Measurements from ENCODE around the gene UBA1. TPM values are rescaled to one million over a fixed set of nuclear protein-coding genes. Genes with fewer than 3 reads are reported as not detected.

UBA1 gene
- polyA plus RNA-seq, 1 donor (not counting 4 experiments of a cell fraction or from before 2014, with no cell fraction given) = 236 TPM

DNA sequence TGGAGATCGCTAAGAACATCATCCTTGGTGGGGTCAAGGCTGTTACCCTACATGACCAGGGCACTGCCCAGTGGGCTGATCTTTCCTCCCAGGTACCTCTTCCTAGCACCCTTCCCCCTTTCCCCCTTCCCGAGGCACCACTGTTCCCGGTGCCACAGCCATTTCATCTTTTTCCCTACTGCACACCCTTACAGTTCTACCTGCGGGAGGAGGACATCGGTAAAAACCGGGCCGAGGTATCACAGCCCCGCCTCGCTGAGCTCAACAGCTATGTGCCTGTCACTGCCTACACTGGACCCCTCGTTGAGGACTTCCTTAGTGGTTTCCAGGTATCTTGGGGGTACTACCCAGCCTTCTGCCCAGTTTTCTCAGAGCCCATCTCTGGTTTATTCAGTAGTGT lies 5.7 kb downstream of the UBA1 start:
- H4K20me1 ChIP-seq (ENCODE audit: control insufficient read depth, extremely low read depth, insufficient read depth, low read length) = peaks cover 17% of the 10 kb centered on the region
- H3K27ac ChIP-seq (ENCODE audit: control insufficient read depth, insufficient read depth, low read length) = no peak overlapping the region
- no peaks in the 10 kb centered on the region for H3K9me1 ChIP-seq (ENCODE audit: control insufficient read depth, extremely low read depth, insufficient read depth, low read length)
- H3K36me3 ChIP-seq (ENCODE audit: control insufficient read depth in 2 of 2, extremely low read depth in 1 of 2, insufficient read depth in 2 of 2, low read length in 2 of 2) = peaks cover 53 to 76% of the 10 kb centered on the region in 2 experiments
- H3K27me3 ChIP-seq (ENCODE audit: control insufficient read depth, extremely low read depth, insufficient read depth, low read length) = no peaks in the 10 kb centered on the region
- H2AFZ ChIP-seq (ENCODE audit: control insufficient read depth, low read length) = no peak overlapping the region
- no peak overlapping the region for H3K9ac ChIP-seq (ENCODE audit: control insufficient read depth, extremely low read depth, insufficient read depth, low read length)
- FAIRE-seq (no peak), DNase-seq (ENCODE audit: low read depth, low spot score) (no peak)
- peaks cover 19% of the 10 kb centered on the region for H3K4me1 ChIP-seq (ENCODE audit: control insufficient read depth, extremely low read depth, insufficient read depth, low read length)
- no peak overlapping the region for H3K4me3 ChIP-seq (ENCODE audit: control insufficient read depth in 2 of 3, extremely low read depth in 1 of 3, insufficient read depth in 2 of 3, low read depth in 1 of 3, low read length in 3 of 3)
- H3K4me2 ChIP-seq (ENCODE audit: control insufficient read depth, extremely low read depth, insufficient read depth, low read depth, low read length) = no peak overlapping the region
- H3K79me2 ChIP-seq (ENCODE audit: control insufficient read depth, insufficient read depth, low read length) = peaks cover 64% of the 10 kb centered on the region
- no peaks in the 10 kb centered on the region for H3K9me3 ChIP-seq (ENCODE audit: control insufficient read depth, low read depth, low read length)
- TF ChIP-seq, protein P1, sequence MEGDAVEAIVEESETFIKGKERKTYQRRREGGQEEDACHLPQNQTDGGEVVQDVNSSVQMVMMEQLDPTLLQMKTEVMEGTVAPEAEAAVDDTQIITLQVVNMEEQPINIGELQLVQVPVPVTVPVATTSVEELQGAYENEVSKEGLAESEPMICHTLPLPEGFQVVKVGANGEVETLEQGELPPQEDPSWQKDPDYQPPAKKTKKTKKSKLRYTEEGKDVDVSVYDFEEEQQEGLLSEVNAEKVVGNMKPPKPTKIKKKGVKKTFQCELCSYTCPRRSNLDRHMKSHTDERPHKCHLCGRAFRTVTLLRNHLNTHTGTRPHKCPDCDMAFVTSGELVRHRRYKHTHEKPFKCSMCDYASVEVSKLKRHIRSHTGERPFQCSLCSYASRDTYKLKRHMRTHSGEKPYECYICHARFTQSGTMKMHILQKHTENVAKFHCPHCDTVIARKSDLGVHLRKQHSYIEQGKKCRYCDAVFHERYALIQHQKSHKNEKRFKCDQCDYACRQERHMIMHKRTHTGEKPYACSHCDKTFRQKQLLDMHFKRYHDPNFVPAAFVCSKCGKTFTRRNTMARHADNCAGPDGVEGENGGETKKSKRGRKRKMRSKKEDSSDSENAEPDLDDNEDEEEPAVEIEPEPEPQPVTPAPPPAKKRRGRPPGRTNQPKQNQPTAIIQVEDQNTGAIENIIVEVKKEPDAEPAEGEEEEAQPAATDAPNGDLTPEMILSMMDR (optimal IDR thresholded peaks at IDR 0.05 in 1 of 3, IDR thresholded peaks at IDR 0.05 in 1 of 3, conservative IDR thresholded peaks at IDR 0.05 in 1 of 3; ENCODE audit: extremely low read depth in 1 of 3, insufficient read depth in 2 of 3, low read length in 3 of 3) = no peak
- TF ChIP-seq EZH2 (IDR thresholded peaks at IDR 0.05; ENCODE audit: low read length) = no peak
- dilution Hi-C loops (cut with MboI; ENCODE audit: extremely low pct_ligation_motif_present, low sequenced_read_pairs) = no loop called here

DNA sequence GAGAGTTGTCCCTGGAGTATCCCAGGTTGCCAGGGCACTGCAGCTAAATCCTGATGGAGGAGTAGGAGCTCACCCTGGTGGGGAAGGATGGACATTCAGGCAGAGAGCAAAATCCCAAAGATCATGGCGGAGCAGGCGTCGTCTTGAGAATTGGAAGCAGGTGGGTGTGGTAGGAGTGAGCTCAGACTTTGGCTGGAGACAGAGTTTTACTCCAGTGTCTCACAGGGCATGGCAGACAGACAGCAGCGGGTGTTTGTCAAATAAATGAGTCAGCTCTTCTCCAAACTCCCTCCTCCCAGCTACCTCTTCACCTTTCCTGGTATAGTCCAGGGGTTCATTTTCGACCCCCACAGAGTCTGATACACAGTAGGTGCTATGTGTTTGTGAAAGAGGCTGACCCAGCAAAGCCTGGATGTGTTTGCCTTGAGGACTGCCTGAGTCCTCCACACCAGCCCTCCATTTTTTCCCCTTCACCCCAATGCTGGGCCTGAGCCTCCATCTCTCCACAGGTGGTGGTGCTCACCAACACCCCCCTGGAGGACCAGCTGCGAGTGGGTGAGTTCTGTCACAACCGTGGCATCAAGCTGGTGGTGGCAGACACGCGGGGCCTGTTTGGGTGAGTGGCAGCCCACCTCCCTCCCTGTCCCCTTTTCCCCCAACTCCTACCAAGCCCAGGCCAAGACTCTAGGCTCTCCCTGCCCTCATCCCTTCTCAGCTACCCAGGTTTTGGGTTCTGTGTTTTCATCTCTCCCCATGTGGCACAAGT lies 6.9 kb downstream of the UBA1 start:
- H3K27ac ChIP-seq (ENCODE audit: control insufficient read depth, insufficient read depth, low read length) = peak overlapping the region; percentile 33
- H3K4me2 ChIP-seq (ENCODE audit: control insufficient read depth, extremely low read depth, insufficient read depth, low read depth, low read length) = no peak overlapping the region
- FAIRE-seq = no peak
- dilution Hi-C loops (cut with MboI; ENCODE audit: extremely low pct_ligation_motif_present, low sequenced_read_pairs) = no loop called here
- no peaks in the 10 kb centered on the region for H3K9me3 ChIP-seq (ENCODE audit: control insufficient read depth, low read depth, low read length)
- H3K4me3 ChIP-seq (ENCODE audit: control insufficient read depth in 2 of 3, extremely low read depth in 1 of 3, insufficient read depth in 2 of 3, low read depth in 1 of 3, low read length in 3 of 3) = no peak overlapping the region
- peaks cover 20% of the 10 kb centered on the region for H4K20me1 ChIP-seq (ENCODE audit: control insufficient read depth, extremely low read depth, insufficient read depth, low read length)
- H3K9me1 ChIP-seq (ENCODE audit: control insufficient read depth, extremely low read depth, insufficient read depth, low read length) = no peaks in the 10 kb centered on the region
- peaks cover 10% of the 10 kb centered on the region for H3K4me1 ChIP-seq (ENCODE audit: control insufficient read depth, extremely low read depth, insufficient read depth, low read length)
- H3K36me3 ChIP-seq (ENCODE audit: control insufficient read depth in 2 of 2, extremely low read depth in 1 of 2, insufficient read depth in 2 of 2, low read length in 2 of 2) = peaks cover 62 to 86% of the 10 kb centered on the region in 2 experiments
- no peak overlapping the region for H2AFZ ChIP-seq (ENCODE audit: control insufficient read depth, low read length)
- H3K27me3 ChIP-seq (ENCODE audit: control insufficient read depth, extremely low read depth, insufficient read depth, low read length) = no peaks in the 10 kb centered on the region
- H3K9ac ChIP-seq (ENCODE audit: control insufficient read depth, extremely low read depth, insufficient read depth, low read length) = no peak overlapping the region
- no peak for DNase-seq (ENCODE audit: low read depth, low spot score)
- TF ChIP-seq, protein P1 (optimal IDR thresholded peaks at IDR 0.05 in 1 of 3, IDR thresholded peaks at IDR 0.05 in 1 of 3, conservative IDR thresholded peaks at IDR 0.05 in 1 of 3; ENCODE audit: extremely low read depth in 1 of 3, insufficient read depth in 2 of 3, low read length in 3 of 3) = peak in 2 of 3 experiments; percentile 42 to 63
- no peak for TF ChIP-seq EZH2 (IDR thresholded peaks at IDR 0.05; ENCODE audit: low read length)
- peaks cover 52% of the 10 kb centered on the region for H3K79me2 ChIP-seq (ENCODE audit: control insufficient read depth, insufficient read depth, low read length)
